DOHH2 (cell line): ENCODE data around the gene RPL15.

Experiments used
- CTCF ChIP-seq: fragments of 200-600 bp; sonication (generic); IDR thresholded peaks from one replicate; pipeline ENCODE4 v1.5.1; 2014; ENCODE audit warnings: antibody characterized with exemption, mild to moderate bottlenecking, low read depth, low read length; ENCODE audit not compliant: poor library complexity, severe bottlenecking
- EZH2phosphoT487 ChIP-seq: fragments of 200-600 bp; sonication (generic); IDR thresholded peaks from 2 replicates; pipeline ENCODE4 v1.6.1; 2017; ENCODE audit warnings: borderline replicate concordance, mild to moderate bottlenecking, antibody characterized with exemption, low read length, moderate library complexity, mixed read lengths

GRCh38 chr3:23869977-23870662 lies 46.8 kb upstream of the RPL15 start:
- TF ChIP-seq CTCF (no peak), EZH2phosphoT487 (no peak)
